ENCODE data around the gene SLC25A51.

SLC25A51 gene, protein sequence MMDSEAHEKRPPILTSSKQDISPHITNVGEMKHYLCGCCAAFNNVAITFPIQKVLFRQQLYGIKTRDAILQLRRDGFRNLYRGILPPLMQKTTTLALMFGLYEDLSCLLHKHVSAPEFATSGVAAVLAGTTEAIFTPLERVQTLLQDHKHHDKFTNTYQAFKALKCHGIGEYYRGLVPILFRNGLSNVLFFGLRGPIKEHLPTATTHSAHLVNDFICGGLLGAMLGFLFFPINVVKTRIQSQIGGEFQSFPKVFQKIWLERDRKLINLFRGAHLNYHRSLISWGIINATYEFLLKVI

DNA sequence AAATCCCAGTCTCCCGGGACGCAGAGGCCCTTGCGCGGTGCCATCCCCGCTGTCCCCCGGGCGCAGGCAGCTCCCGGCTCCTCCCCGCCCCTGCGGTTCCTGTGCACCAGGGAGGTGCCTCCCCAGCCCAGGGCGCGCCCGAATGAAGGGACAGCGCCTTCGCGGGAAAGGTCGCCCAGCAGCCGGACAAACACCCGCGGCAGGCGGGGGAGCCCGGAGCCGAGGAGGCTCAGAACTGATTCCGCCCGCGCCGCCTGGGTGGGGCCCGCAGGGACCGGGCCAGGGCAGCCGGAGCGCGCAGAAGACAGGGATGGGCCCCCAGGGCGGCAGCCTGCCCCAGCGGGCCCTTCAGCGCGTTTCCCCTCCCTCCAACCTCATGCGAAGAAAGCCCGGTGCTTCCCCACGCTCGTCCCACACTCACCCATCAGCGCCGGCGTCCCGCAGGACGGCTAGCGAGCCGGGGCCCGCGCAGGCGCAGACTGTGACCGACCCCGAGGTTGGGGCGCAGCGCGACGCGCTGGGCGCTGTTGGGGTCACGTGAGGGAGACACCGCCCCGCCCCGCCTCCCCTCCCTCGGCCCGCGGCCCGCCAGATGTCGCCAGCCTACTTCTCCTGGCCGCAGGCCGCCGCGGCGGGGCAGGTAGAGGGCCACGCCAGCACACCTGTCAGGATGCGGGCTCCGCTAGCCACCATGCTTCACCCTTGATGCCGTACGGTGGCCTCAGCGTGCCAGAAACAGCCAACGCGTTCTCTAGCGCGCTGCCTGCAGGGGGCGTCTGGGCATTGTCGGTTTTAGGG, at the start of gene SLC25A51:
Gene SLC25A51 (minus strand): TSS at position 481 of the 798 bp plus-strand sequence. CDS start 15,577 bp downstream, outside the sequence.
- DNase-seq: peak; percentile 95

- DNase-seq: no peak
Measured at GRCh38 chr9:37953206-37953774, 49.4 kb upstream of the SLC25A51 start.

GRCh38 chr9:37952731-37953130, 48.8 kb upstream of the SLC25A51 start:
- DNase-seq: no peak

GRCh38 chr9:37951671-37952449, 47.9 kb upstream of the SLC25A51 start:
- peak; percentile 45 for DNase-seq

- DNase-seq: no peak
Measured at GRCh38 chr9:37950561-37950960, 46.6 kb upstream of the SLC25A51 start.

DNA sequence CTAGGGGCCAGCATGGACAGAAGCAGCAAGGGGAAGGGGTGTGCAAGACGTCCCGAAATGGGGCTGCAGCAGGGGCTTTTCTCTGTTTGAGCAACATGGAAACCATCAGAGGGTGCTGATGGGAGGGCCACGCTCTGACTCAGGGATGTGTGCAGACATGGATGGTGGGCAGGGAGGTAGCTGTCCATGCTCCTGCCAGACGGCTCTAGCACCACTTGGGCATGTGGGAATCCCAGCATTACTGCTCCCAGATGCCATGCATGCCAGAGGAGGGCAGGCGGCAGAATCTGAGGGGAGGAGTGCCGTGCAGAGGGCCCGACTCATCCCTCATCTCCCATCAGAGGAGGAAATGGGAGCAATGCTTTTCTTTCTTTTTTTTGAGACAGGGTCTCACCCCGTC, 45.6 kb upstream of the SLC25A51 start:
- no peak for DNase-seq

DNA sequence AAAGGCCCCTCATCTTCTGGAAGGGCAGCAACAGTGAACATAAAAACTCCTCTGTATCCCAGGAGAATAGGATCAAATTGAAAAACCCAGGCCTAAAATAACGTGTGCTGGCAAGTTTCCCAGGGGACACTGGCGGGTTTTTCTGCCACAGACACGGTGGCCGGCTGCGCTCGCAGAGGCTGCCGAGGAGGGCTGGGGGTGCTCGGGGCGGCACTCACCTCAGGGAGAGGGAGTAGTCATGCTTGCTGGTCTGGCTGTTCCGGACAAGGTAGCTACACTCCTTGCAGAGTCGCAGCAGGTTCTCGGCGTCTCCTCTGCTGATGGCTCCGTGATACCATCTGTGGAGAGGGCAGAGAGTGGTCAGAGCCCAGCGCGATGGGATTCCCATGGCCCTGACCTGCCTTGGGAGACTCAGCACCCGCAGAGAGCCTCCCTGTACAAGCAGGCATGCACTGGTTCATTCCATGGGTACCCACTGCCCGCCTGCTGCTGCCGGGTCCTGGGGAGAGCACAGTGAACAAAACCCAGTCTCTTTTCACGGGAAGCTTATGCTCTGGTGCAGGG, 44.6 kb upstream of the SLC25A51 start:
- DNase-seq: no peak

DNA sequence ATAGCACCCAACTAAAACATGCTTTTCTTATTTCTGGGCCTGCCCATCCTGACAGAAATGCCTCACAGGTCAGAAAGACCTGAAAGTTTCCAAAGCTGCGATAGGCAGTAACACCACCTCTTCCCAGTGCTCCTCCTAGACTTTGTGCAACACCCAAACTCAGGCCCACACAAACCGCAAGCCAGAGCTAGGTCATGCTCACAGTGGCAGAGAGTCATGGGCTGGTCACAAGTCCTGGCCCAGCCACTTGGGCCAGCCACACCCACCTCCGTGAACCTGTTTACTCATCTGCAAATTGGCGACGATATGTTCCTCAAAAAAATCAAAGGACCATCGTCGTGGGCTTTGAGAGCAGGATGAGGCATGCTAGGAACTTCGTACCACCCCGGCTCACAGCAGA, 44.0 kb upstream of the SLC25A51 start:
- DNase-seq: no peak

- no peak for DNase-seq
Measured at GRCh38 chr9:37947471-37947870, 43.5 kb upstream of the SLC25A51 start.

- DNase-seq: no peak
Measured at GRCh38 chr9:37946971-37947370, 43.0 kb upstream of the SLC25A51 start.

- no peak for DNase-seq
Measured at GRCh38 chr9:37946041-37946440, 42.1 kb upstream of the SLC25A51 start.

GRCh38 chr9:37944671-37945481, 40.9 kb upstream of the SLC25A51 start:
- DNase-seq: no peak

GRCh38 chr9:37944266-37944650, 40.3 kb upstream of the SLC25A51 start:
- no peak for DNase-seq

- no peak for DNase-seq
Measured at GRCh38 chr9:37943345-37944265, 39.7 kb upstream of the SLC25A51 start.

GRCh38 chr9:37942621-37943344, 38.9 kb upstream of the SLC25A51 start:
- no peak for DNase-seq

DNA sequence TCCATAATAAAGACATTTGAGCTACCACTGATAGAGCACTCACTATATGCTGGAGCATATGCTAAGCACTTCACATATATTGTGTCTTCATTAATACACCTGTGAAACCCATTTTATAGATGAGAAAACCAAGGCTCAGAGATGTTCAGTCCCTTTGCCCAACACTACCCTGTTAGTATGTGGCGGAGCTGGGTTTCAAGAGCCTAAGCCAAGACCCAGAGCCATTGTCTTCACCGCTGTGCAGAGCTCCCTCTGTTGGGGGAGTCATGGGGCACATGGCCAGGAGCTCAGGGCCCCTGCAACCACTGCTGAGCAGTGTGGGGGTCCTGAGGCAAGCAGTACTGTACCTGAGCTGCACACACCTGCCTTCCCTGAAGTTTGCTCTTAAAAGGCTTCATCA, 37.3 kb upstream of the SLC25A51 start:
- DNase-seq: no peak

GRCh38 chr9:37939575-37940095, 35.7 kb upstream of the SLC25A51 start:
- no peak for DNase-seq

DNA sequence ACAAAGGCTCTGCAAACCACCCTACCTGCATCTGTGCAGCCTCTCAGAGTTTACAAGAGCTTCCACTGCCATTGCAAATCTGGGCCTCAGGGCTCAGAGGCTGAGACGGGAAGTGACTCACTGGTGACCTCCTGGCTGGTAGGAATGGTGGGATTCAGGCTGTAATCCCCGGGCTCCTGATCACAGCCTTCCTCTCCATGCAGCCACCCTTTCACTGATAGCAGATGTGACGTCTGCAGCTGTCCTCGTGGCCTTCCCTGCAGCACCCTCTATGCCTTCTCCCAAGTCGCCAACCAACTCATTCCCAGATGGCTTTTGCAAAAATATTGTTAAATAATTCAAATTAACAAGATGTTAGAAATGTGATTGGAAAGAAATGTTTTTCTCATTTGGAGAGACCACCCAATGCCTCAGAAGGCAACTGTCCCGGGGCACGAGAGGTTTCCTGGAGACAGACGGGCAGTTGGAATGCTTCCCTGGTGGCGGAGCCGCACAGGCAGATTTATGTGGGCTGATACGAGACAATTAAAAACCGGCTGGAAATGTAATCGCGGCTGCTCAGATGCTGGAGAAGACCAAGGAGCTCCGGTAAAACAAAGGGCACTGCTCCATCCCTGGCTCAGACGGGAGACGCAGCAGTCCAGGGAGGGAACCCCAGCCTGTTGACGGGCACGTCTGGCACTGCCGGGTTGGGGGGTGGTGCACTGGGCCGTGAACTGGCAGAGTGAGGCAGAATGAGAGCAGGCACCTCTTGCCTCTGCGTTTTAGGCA, 34.4 kb upstream of the SLC25A51 start:
- no peak for DNase-seq

GRCh38 chr9:37937366-37937765, 33.4 kb upstream of the SLC25A51 start:
- no peak for DNase-seq
